Stimulated activated CD4-positive, alpha-beta T cell treated with anti-CD3 and anti-CD28 coated beads, Interleukin-15, amount 100 ng/mL, for 1 hour (primary cell): ENCODE data around the gene THAP3.

Source experiments
- DNase-seq, 2 donors: peaks; one replicate each; pipeline ENCODE4 v3.0.0-alpha.2; 2020; ENCODE audit warnings: low read depth in 1 of 2, low spot score in 1 of 2

THAP3 gene

GRCh38 chr1:6612641-6613360 is 11.9 kb upstream of the THAP3 start:
- no peak for DNase-seq

- DNase-seq = peak; percentile 99
Observed at GRCh38 chr1:6613361-6614018, 11.2 kb upstream of the THAP3 start, which contains the start of gene PHF13. Gene PHF13 (plus strand): TSS chr1:6613731. CDS start chr1:6614067, 336 bp downstream.

- DNase-seq = peak in 1 of 2 donors; percentile 55
Observed at GRCh38 chr1:6614019-6614928, 10.4 kb upstream of the THAP3 start.

- DNase-seq = no peak
Observed at GRCh38 chr1:6614929-6615785, 9.5 kb upstream of the THAP3 start.

- DNase-seq = no peak
Observed at GRCh38 chr1:6619045-6619444, 5.6 kb upstream of the THAP3 start.

GRCh38 chr1:6621429-6622391 is 3.0 kb upstream of the THAP3 start:
- DNase-seq = no peak

GRCh38 chr1:6622396-6623152 is 2.1 kb upstream of the THAP3 start:
- DNase-seq = no peak

- no peak for DNase-seq
Observed at GRCh38 chr1:6623269-6623965, 1.3 kb upstream of the THAP3 start.

GRCh38 chr1:6625584-6626149 is 999 bp downstream of the THAP3 start:
- no peak for DNase-seq

- no peak for DNase-seq
Observed at GRCh38 chr1:6627031-6627430, 2.4 kb downstream of the THAP3 start.

GRCh38 chr1:6627841-6628545 is 3.3 kb downstream of the THAP3 start:
- DNase-seq = no peak

- DNase-seq = no peak
Observed at GRCh38 chr1:6628971-6629479, 4.4 kb downstream of the THAP3 start.

GRCh38 chr1:6630027-6630426 is 5.4 kb downstream of the THAP3 start:
- DNase-seq = no peak

- no peak for DNase-seq
Observed at GRCh38 chr1:6631058-6631457, 6.4 kb downstream of the THAP3 start.

GRCh38 chr1:6632588-6633514 is 8.2 kb downstream of the THAP3 start:
- DNase-seq = no peak
